Neural crest cell (in vitro differentiated cells): Measurements from ENCODE around the gene CES4A. TPM values are rescaled to one million over a fixed set of nuclear protein-coding genes. Genes with fewer than 3 reads are reported as not detected.

Experiments
- DNase-seq: peaks from one replicate; pipeline ENCODE4 v3.0.0; 2021; ENCODE audit warnings: low read depth, mixed read lengths, low spot score
- H3K27ac Mint-ChIP-seq: one replicate; pipeline ENCODE4 v1.8.0; 2021; ENCODE audit warnings: mild to moderate bottlenecking, mixed read lengths; ENCODE audit not compliant: unreplicated experiment
- H3K27me3 Mint-ChIP-seq: 2 replicates; pipeline ENCODE4 v1.8.0; 2021; ENCODE audit warnings: low read depth, mild to moderate bottlenecking, mixed read lengths
- H3K36me3 Mint-ChIP-seq: 2 replicates; pipeline ENCODE4 v1.8.0; 2021; ENCODE audit warnings: low read depth, mild to moderate bottlenecking, mixed read lengths
- H3K4me1 Mint-ChIP-seq: 2 replicates; pipeline ENCODE4 v1.8.0; 2021; ENCODE audit warnings: mixed read lengths
- H3K4me3 Mint-ChIP-seq: one replicate; pipeline ENCODE4 v1.8.0; 2021; ENCODE audit warnings: mild to moderate bottlenecking, mixed read lengths
- H3K9me3 Mint-ChIP-seq: 2 replicates; pipeline ENCODE4 v1.8.0; 2021; ENCODE audit warnings: mixed read lengths
- CTCF ChIP-seq: fragments of 200-600 bp; sonication (generic); conservative IDR thresholded peaks from 2 replicates; pipeline ENCODE4 v1.5.0; 2021; ENCODE audit warnings: antibody characterized with exemption, mild to moderate bottlenecking
- total RNA-seq: library from RNA; stranded (reverse); gene quantifications from 2 replicates; pipeline ENCODE4 v1.2.1, GENCODE V29; 2021

The CES4A gene
- total RNA-seq, 1 donor from 2014 or later, result 1.8 TPM

- DNase-seq, result no peak
- TF ChIP-seq CTCF, result no peak
- Mint-ChIP-seq H3K27me3 (no peaks in the 10 kb centered on the region), H3K9me3 (no peaks in the 10 kb centered on the region), H3K27ac (no peak overlapping the region), H3K4me1 (peaks cover 13% of the 10 kb centered on the region), H3K36me3 (peaks cover 6% of the 10 kb centered on the region), H3K4me3 (no peak overlapping the region)
Measured at GRCh38 chr16:67054901-67055300, 66.5 kb downstream of the CES4A start.

- Mint-ChIP-seq H3K36me3 (peaks cover 10% of the 10 kb centered on the region), H3K4me1 (peaks cover 13% of the 10 kb centered on the region), H3K9me3 (no peaks in the 10 kb centered on the region), H3K27ac (peak overlapping the region; percentile 24), H3K4me3 (no peak overlapping the region), H3K27me3 (no peaks in the 10 kb centered on the region)
- no peak for TF ChIP-seq CTCF
- no peak for DNase-seq
Measured at GRCh38 chr16:67055712-67056487, 67.5 kb downstream of the CES4A start.

Other genes starting within 250 kb of the CES4A start
- 125 and 127 TPM in 2 replicates for gene DYNC1LI2, start 237.0 kb upstream of the CES4A start, total RNA-seq
- gene TERB1, start 187.0 kb upstream of the CES4A start, total RNA-seq, result 0.25 and 0.26 TPM in 2 replicates
- 156 TPM in 2 replicates for gene NAE1, start 157.6 kb upstream of the CES4A start, total RNA-seq
- gene CA7, start 144.2 kb upstream of the CES4A start, total RNA-seq, result not detected in 2 replicates
- 18.0 and 22.7 TPM in 2 replicates for gene PDP2, start 108.1 kb upstream of the CES4A start, total RNA-seq
- not detected in 2 replicates for gene CDH16, start 69.7 kb upstream of the CES4A start, total RNA-seq
- 0.20 and 0.54 TPM in 2 replicates for gene RRAD, start 63.1 kb upstream of the CES4A start, total RNA-seq
- 73.8 and 77.5 TPM in 2 replicates for gene CIAO2B, start 54.2 kb upstream of the CES4A start, total RNA-seq
- gene CES2, start 53.1 kb upstream of the CES4A start, total RNA-seq, result 50.1 and 52.5 TPM in 2 replicates
- 2.4 and 3.2 TPM in 2 replicates for gene CES3, start 27.3 kb upstream of the CES4A start, total RNA-seq
- gene CBFB, start 40.6 kb downstream of the CES4A start, total RNA-seq, result 106 TPM in 2 replicates
- 24.9 and 25.5 TPM in 2 replicates for gene PHAF1, start 121.4 kb downstream of the CES4A start, total RNA-seq
- gene B3GNT9, start 162.4 kb downstream of the CES4A start, total RNA-seq, result 4.5 and 5.1 TPM in 2 replicates
- 0.68 and 0.70 TPM in 2 replicates for gene TRADD, start 171.3 kb downstream of the CES4A start, total RNA-seq
- 0.44 TPM in 1 of 2 replicates, not detected in the other for gene FBXL8, start 171.4 kb downstream of the CES4A start, total RNA-seq
- 1.3 TPM in 1 of 2 replicates, not detected in the other for gene HSF4, start 176.2 kb downstream of the CES4A start, total RNA-seq
- 4.5 and 5.8 TPM in 2 replicates for gene NOL3, start 181.9 kb downstream of the CES4A start, total RNA-seq
- gene MATCAP1, start 195.4 kb downstream of the CES4A start, total RNA-seq, result 90.9 and 97.7 TPM in 2 replicates
- gene EXOC3L1, start 201.5 kb downstream of the CES4A start, total RNA-seq, result 0.30 and 0.44 TPM in 2 replicates
- gene E2F4, start 203.6 kb downstream of the CES4A start, total RNA-seq, result 89.7 and 97.0 TPM in 2 replicates
- 3.9 and 4.5 TPM in 2 replicates for gene ELMO3, start 210.5 kb downstream of the CES4A start, total RNA-seq
- 35.7 and 36.1 TPM in 2 replicates for gene TMEM208, start 238.5 kb downstream of the CES4A start, total RNA-seq